DMS 273 (cell line): ENCODE data around the gene RNF126.
A peak's percentile ranks its signal among the peaks of the same experiment; 100 is the strongest.
"Not testable (repeated sequence)": the region's sequence is repeated elsewhere in the genome, so short reads cannot be mapped to it uniquely, and the experiment has no call there.

Experiments
- DNase-seq: peaks from one replicate; lab custom pipeline; 2025; ENCODE audit not compliant: unreplicated experiment; lab: John Stamatoyannopoulos, UW

Gene RNF126

GRCh38 chr19:686589-687297 is 23.7 kb upstream of the RNF126 start:
- DNase-seq, result no peak

- no peak for DNase-seq
Observed at GRCh38 chr19:685454-685931, 22.5 kb upstream of the RNF126 start.

- no peak for DNase-seq
Observed at GRCh38 chr19:682678-683320, 19.8 kb upstream of the RNF126 start.

- DNase-seq, result no peak
Observed at GRCh38 chr19:681029-682019, 18.3 kb upstream of the RNF126 start.

GRCh38 chr19:680287-681028 is 17.4 kb upstream of the RNF126 start:
- DNase-seq, result peak; percentile 98

- DNase-seq, result peak; percentile 85
Observed at GRCh38 chr19:679418-680286, 16.6 kb upstream of the RNF126 start.

- DNase-seq, result no peak
Observed at GRCh38 chr19:678791-679388, 15.9 kb upstream of the RNF126 start.

GRCh38 chr19:677601-678436 is 14.8 kb upstream of the RNF126 start:
- DNase-seq, result peak; percentile 44

- peak; percentile 66 for DNase-seq
Observed at GRCh38 chr19:677201-677600, 14.2 kb upstream of the RNF126 start.

GRCh38 chr19:676339-677105 is 13.5 kb upstream of the RNF126 start, which contains the start of gene FSTL3:
FSTL3 (plus strand) TSS chr19:676392; CDS start chr19:676424, 32 bp downstream.
- no peak for DNase-seq

GRCh38 chr19:676007-676338 is 13.0 kb upstream of the RNF126 start:
- no peak for DNase-seq

- no peak for DNase-seq
Observed at GRCh38 chr19:674282-675151, 11.5 kb upstream of the RNF126 start.

- peak; percentile 48 for DNase-seq
Observed at GRCh38 chr19:670609-671075, 7.6 kb upstream of the RNF126 start.

- DNase-seq, result not testable (repeated sequence)
Observed at GRCh38 chr19:668675-669434, 5.8 kb upstream of the RNF126 start.

GRCh38 chr19:666985-667573 is 4.1 kb upstream of the RNF126 start:
- DNase-seq, result not testable (repeated sequence)
